H1 (cell line): ENCODE results near the gene CHTF18.

ENCODE experiments used
- CBX8 ChIP-seq: fragments of 300-800, 300-1000 bp; sonication (generic); IDR thresholded peaks from 2 replicates; pipeline ENCODE4 v1.7.1; 2016; ENCODE audit warnings: low read depth, low read length, borderline replicate concordance
- CHD1 ChIP-seq: IDR thresholded peaks from 2 replicates; pipeline ENCODE4 v1.6.1; 2012; ENCODE audit warnings: low read depth, low read length, improper control_type of control experiment
- EGR1 ChIP-seq: IDR thresholded peaks from 2 replicates; pipeline ENCODE4 v1.6.1; 2011; ENCODE audit warnings: low read depth, low read length, borderline replicate concordance
- EP300 ChIP-seq, 2 experiments: IDR thresholded peaks; 1 replicate in 1 of 2; 2 replicates in 1 of 2; pipeline ENCODE4 v1.6.1; 2011 to 2012; ENCODE audit warnings: low read depth in 2 of 2, low read length in 2 of 2, mild to moderate bottlenecking in 2 of 2, borderline replicate concordance in 1 of 2, inconsistent platforms in 1 of 2, moderate library complexity in 1 of 2
- EZH2 ChIP-seq: fragments of 200-600 bp; sonication (generic); IDR thresholded peaks from 2 replicates; pipeline ENCODE4 v1.7.1; 2012; ENCODE audit warnings: low read depth, mild to moderate bottlenecking, moderate library complexity, low read length, inconsistent platforms; ENCODE audit not compliant: severe bottlenecking
- HDAC6 ChIP-seq: IDR thresholded peaks from one replicate; pipeline ENCODE4 v1.7.1; 2012; ENCODE audit warnings: low read depth, mild to moderate bottlenecking, inconsistent platforms, low read length, moderate library complexity
- POLR2A ChIP-seq, 2 experiments: IDR thresholded peaks; 1 replicate in 1 of 2; 2 replicates in 1 of 2; pipeline ENCODE4 v1.6.1; 2011; ENCODE audit warnings: low read depth in 2 of 2, low read length in 2 of 2, mild to moderate bottlenecking in 2 of 2; ENCODE audit errors: control extremely low read depth in 1 of 2
- SIN3A ChIP-seq, 2 experiments: IDR thresholded peaks in 1 of 2; conservative IDR thresholded peaks in 1 of 2; 2 replicates each; pipeline ENCODE4 v1.6.1; 2011 to 2012; ENCODE audit warnings: low read length in 2 of 2, improper control_type of control experiment in 1 of 2, low read depth in 1 of 2, mild to moderate bottlenecking in 1 of 2
- TAF1 ChIP-seq: IDR thresholded peaks from 2 replicates; pipeline ENCODE4 v1.6.1; 2011; ENCODE audit warnings: mild to moderate bottlenecking, low read depth, low read length
- YY1 ChIP-seq: IDR thresholded peaks from 2 replicates; pipeline ENCODE4 v1.6.1; 2011; ENCODE audit warnings: low read depth, mild to moderate bottlenecking, low read length
- ZNF274 ChIP-seq: IDR thresholded peaks from 2 replicates; pipeline ENCODE4 v1.7.0; 2012; ENCODE audit warnings: low read length, borderline replicate concordance; ENCODE audit errors: extremely low read depth
- TF ChIP-seq, protein P1 (sequence below), 3 experiments: IDR thresholded peaks; 1 replicate in 2 of 3; 2 replicates in 1 of 3; pipeline versions ENCODE4 v1.5.1 to v1.6.1; 2011; ENCODE audit warnings: low read length in 3 of 3, mild to moderate bottlenecking in 3 of 3, inconsistent platforms in 2 of 3, low read depth in 1 of 3, moderate library complexity in 1 of 3; ENCODE audit not compliant: insufficient read depth in 1 of 3; ENCODE audit errors: control extremely low read depth in 1 of 3
- TF ChIP-seq, protein P2 (sequence below): IDR thresholded peaks from 2 replicates; pipeline ENCODE4 v1.6.1; 2011; ENCODE audit warnings: low read length, improper control_type of control experiment

GRCh38 chr16:796296-797119, 8.1 kb downstream of the CHTF18 start:
- TF ChIP-seq CBX8 (no peak), YY1 (no peak), EP300 (IDR thresholded peaks at IDR 0.05; ENCODE audit: borderline replicate concordance in 1 of 2, low read depth in 2 of 2, low read length in 2 of 2) (no peak), POLR2A (IDR thresholded peaks at IDR 0.05; ENCODE audit: control extremely low read depth in 1 of 2, low read depth in 2 of 2, low read length in 2 of 2) (no peak), CHD1 (no peak), SIN3A (conservative IDR thresholded peaks at IDR 0.05 in 1 of 2, IDR thresholded peaks at IDR 0.05 in 1 of 2; ENCODE audit: low read depth in 1 of 2, low read length in 2 of 2) (no peak), TAF1 (no peak), EGR1 (no peak), HDAC6 (no peak), ZNF274 (no peak), EZH2 (no peak)
- TF ChIP-seq, protein P1, sequence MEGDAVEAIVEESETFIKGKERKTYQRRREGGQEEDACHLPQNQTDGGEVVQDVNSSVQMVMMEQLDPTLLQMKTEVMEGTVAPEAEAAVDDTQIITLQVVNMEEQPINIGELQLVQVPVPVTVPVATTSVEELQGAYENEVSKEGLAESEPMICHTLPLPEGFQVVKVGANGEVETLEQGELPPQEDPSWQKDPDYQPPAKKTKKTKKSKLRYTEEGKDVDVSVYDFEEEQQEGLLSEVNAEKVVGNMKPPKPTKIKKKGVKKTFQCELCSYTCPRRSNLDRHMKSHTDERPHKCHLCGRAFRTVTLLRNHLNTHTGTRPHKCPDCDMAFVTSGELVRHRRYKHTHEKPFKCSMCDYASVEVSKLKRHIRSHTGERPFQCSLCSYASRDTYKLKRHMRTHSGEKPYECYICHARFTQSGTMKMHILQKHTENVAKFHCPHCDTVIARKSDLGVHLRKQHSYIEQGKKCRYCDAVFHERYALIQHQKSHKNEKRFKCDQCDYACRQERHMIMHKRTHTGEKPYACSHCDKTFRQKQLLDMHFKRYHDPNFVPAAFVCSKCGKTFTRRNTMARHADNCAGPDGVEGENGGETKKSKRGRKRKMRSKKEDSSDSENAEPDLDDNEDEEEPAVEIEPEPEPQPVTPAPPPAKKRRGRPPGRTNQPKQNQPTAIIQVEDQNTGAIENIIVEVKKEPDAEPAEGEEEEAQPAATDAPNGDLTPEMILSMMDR (IDR thresholded peaks at IDR 0.05; ENCODE audit: control extremely low read depth in 1 of 3, insufficient read depth in 1 of 3, low read depth in 1 of 3, low read length in 3 of 3), result no peak
- TF ChIP-seq, protein P2, sequence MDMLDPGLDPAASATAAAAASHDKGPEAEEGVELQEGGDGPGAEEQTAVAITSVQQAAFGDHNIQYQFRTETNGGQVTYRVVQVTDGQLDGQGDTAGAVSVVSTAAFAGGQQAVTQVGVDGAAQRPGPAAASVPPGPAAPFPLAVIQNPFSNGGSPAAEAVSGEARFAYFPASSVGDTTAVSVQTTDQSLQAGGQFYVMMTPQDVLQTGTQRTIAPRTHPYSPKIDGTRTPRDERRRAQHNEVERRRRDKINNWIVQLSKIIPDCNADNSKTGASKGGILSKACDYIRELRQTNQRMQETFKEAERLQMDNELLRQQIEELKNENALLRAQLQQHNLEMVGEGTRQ, result no peak
